Epithelial cell of esophagus (primary cell): ENCODE results near the gene SNED1.

Source experiments
- DNase-seq: peaks from one replicate; pipeline ENCODE4 v3.0.0; 2010; ENCODE audit warnings: low read depth
- H3K4me3 ChIP-seq: 2 replicates; pipeline ENCODE4 v1.5.1; 2011; ENCODE audit warnings: mild to moderate bottlenecking, low read length, control low read depth
- CTCF ChIP-seq: IDR thresholded peaks from 2 replicates; pipeline ENCODE4 v1.5.1; 2011; ENCODE audit warnings: low read depth, mild to moderate bottlenecking, low read length, control low read depth, inconsistent platforms; ENCODE audit not compliant: insufficient read depth; ENCODE audit errors: missing control alignments

SNED1 gene

GRCh38 chr2:241000831-241001321, 2.5 kb downstream of the SNED1 start:
- TF ChIP-seq CTCF, result no peak
- H3K4me3 ChIP-seq, result no peak overlapping the region
- no peak for DNase-seq

- DNase-seq, result no peak
- no peak for TF ChIP-seq CTCF
- no peak overlapping the region for H3K4me3 ChIP-seq
Measured at GRCh38 chr2:241001413-241002274, 3.2 kb downstream of the SNED1 start.

- no peak for DNase-seq
- TF ChIP-seq CTCF, result no peak
- H3K4me3 ChIP-seq, result no peak overlapping the region
Measured at GRCh38 chr2:241002275-241003046, 4.0 kb downstream of the SNED1 start.

GRCh38 chr2:241003047-241003360, 4.6 kb downstream of the SNED1 start:
- no peak for DNase-seq
- H3K4me3 ChIP-seq, result no peak overlapping the region
- no peak for TF ChIP-seq CTCF

GRCh38 chr2:241003369-241003768, 5.0 kb downstream of the SNED1 start:
- DNase-seq, result no peak
- no peak for TF ChIP-seq CTCF
- no peak overlapping the region for H3K4me3 ChIP-seq

GRCh38 chr2:241003830-241004564, 5.6 kb downstream of the SNED1 start:
- no peak for DNase-seq
- H3K4me3 ChIP-seq, result no peak overlapping the region
- no peak for TF ChIP-seq CTCF
